Measurements from ENCODE around the gene KIAA1958.

KIAA1958 gene

GRCh38 chr9:112531666-112532282 is 45.1 kb downstream of the KIAA1958 start:
- no peak for DNase-seq

- no peak for DNase-seq
Measured at GRCh38 chr9:112532427-112532826, 45.8 kb downstream of the KIAA1958 start.

DNA sequence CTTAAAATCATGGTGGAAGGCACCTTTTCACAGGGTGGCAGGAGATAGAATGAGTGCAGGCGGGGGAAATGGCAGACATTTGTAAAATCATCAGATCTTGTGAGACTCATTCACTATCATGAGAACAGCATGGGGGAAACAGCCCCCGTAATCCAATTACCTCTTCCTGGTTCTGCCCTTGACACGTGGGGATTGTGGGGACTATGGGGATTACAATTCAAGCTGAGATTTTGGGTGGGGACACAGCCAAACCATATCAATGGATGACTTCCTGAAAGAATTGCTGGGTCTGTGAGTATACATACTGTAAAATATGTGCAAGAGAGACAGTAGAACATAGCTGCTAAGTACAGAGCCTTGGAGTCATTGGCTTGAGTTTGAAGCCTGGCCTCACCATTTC is 47.0 kb downstream of the KIAA1958 start:
- DNase-seq: no peak

DNA sequence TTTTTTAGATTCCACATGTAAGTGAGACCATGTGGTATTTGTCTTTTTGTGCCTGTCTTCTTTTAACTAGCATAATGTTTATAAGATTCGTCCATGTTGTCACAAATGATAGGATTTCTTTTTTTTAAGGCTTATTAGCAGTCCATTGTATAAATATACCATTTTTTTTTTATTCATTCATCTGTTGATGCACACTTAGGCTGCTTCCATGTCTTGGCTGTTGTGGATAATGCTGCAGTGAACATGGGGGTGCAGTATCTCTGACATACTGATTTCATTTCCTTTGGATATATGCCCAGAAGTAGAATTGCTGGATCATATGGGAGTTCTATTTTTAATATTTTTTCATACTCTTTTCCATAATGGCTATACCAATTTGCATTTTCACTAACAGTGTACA is 48.7 kb downstream of the KIAA1958 start:
- no peak for DNase-seq

DNA sequence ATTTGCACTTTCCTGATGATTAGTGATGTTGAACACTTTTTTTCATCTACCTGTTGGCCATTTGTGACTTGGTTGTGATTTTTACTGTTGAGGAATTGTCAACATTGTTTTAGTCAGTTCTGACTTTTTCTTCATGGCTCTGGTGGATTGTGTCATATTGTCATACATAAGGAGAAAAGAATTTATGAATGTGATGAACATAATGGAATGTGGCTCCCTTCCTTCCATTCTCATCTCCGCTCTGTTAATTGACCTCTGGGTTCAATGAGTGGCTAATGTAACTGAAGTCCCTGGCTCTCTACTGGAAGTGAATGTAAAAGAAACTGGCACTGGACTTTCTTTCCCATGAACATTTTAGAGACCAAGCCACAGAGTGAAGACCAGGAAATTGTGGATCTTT is 49.2 kb downstream of the KIAA1958 start:
- no peak for DNase-seq

- DNase-seq: no peak
Measured at GRCh38 chr9:112537561-112537960, 50.9 kb downstream of the KIAA1958 start.

GRCh38 chr9:112540800-112541199 is 54.2 kb downstream of the KIAA1958 start:
- DNase-seq: no peak

- no peak for DNase-seq
Measured at GRCh38 chr9:112541685-112542084, 55.1 kb downstream of the KIAA1958 start.

DNA sequence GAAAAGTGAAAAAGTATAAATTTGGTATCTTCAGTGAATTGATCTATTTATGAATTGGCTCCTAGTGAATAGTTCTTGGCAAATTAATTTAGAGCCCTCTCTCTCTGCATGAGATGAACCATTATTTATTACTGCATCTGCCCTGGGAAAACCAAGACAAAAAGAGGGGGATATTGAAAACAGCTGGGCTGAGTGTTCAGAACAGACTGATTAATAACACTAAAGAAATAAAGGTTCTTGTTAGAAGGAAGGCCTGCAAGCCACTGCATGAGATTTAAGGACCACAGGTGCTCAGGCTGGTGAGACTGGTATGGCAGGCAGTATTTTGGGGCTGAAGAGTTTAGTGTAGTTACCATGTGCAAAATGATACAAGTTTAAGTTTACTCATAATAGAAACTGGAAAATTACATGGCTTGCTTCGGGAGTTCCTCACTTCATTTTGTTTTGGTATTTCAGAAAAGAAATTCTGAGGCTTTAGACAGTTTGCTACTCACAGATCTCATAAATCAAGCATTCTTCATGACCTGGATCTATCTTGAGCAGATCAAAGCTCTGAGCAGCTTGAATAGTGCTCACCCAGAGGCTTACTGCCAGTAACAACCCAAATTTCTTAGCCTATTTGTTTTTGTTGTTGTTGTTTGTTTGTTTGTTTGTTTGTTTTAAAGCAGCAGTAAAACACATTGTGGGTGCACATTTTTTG is 56.1 kb downstream of the KIAA1958 start:
- DNase-seq: no peak

- DNase-seq: no peak
Measured at GRCh38 chr9:112544477-112544876, 57.9 kb downstream of the KIAA1958 start.

DNA sequence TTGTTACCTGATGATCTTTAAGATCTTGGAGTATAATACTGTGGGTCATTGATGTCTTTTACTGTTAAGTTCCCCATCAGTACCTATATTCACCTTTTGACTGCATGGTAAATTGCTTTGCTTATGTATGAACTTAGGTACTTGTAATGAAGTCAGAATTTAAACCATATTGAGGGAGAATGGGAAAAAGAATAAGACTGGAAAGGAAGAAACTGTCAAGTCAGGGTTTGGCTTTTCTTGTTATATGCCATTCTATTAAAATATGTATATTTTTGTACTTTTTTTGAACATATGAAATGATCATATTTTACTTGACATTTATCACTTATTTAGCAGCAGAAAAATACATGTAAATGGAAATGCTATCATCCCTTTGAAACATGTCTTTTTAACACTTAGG is 58.6 kb downstream of the KIAA1958 start:
- DNase-seq: no peak

DNA sequence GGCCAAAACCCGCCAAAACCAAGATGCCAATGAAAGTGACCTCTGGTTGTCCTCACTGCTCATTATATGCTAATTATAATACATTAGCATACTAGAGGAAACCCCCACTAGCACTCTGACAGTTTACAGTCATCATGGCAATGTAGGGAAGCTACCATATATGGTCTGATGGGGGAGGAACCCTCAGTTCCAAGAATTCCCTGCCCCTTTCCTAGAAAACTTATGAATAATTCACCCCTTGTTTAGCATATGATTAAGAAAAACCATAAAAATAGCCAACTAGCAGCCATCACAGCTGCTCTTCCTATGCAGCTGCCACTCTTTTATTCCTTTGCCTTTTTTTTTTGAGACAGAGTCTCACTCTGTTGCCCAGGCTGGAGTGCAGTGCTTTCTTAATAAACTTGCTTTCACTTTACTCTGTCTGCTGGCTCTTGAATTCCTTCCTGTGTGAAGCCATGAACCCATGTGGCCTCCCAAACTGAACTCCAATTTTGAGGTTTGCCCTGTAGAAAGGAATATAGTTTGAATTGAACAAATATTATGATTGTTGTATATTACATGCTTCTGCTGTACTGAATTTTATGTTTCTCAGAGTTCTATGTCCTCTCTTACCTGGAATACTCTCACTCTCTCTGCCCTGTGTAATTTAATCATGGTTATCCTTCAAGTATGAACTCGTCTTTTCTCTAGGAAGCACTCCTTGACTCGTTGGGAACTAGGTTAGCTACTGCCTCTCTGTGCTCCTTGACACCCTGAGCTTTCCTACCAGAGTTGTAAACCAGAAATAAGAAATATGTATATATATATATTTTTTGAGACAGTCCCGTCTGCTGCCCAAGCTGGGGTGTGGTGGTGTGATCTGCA is 59.8 kb downstream of the KIAA1958 start:
- no peak for DNase-seq

DNA sequence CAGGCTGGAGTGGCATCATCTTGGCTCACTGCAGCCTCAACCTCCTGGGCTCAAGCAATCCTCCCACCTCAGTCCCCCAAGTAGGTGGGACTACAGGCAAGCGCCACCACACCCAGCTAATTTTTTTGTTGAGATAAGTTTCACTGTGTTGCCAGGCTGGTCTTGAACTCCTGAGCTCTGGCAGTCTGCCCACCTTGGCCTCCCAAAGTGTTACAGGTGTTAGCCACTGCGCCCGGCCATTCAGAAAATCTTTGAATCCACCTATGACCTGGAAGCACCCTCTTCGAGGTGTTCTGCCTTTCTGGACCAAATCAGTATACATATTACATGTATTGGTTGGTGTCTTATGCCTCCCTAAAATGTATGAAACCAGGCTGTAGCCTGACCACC is 61.4 kb downstream of the KIAA1958 start:
- DNase-seq: no peak

- no peak for DNase-seq
Measured at GRCh38 chr9:112548836-112549595, 62.4 kb downstream of the KIAA1958 start.

DNA sequence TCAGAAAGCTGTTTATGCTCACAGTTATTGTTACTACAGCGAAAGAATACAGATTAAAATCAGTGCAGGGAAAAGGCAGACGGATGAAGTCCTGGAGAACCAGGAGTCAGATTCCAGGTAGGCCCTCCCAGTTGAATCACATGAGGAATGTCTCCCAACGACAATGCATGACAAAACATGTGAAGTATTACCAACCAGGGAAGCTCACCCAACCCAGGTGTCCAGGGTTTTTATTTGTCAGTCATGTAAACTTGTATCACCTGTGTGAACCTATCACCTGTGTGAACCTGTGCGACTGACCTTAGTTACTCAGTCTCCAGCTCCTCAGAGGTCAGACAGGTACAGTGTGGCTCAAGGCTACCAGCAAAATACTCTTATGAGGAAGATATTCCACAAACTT is 63.9 kb downstream of the KIAA1958 start:
- no peak for DNase-seq

GRCh38 chr9:112551641-112552040 is 65.0 kb downstream of the KIAA1958 start:
- no peak for DNase-seq

- DNase-seq: no peak
Measured at GRCh38 chr9:112552229-112553056, 65.8 kb downstream of the KIAA1958 start.

- no peak for DNase-seq
Measured at GRCh38 chr9:112553256-112553826, 66.7 kb downstream of the KIAA1958 start.

DNA sequence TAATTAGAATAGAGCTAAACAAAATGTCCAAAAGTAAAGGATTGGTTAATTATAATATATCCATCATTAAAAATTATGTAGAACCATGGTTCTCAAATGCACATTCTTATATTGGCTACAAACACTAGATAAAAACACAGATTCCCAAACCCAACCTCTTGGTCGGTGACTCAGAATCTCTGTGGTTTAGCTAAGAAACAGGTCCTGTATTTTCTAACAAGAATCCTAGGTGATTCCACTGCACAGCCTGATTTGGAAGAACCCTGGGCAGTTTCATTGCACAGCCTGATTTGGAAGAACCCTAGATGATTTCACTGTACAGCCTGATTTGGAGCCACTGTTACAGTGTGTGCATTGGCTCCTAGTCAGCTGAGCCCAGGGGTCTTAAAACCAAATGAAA is 67.9 kb downstream of the KIAA1958 start:
- no peak for DNase-seq

GRCh38 chr9:112555101-112555643 is 68.5 kb downstream of the KIAA1958 start:
- no peak for DNase-seq

DNA sequence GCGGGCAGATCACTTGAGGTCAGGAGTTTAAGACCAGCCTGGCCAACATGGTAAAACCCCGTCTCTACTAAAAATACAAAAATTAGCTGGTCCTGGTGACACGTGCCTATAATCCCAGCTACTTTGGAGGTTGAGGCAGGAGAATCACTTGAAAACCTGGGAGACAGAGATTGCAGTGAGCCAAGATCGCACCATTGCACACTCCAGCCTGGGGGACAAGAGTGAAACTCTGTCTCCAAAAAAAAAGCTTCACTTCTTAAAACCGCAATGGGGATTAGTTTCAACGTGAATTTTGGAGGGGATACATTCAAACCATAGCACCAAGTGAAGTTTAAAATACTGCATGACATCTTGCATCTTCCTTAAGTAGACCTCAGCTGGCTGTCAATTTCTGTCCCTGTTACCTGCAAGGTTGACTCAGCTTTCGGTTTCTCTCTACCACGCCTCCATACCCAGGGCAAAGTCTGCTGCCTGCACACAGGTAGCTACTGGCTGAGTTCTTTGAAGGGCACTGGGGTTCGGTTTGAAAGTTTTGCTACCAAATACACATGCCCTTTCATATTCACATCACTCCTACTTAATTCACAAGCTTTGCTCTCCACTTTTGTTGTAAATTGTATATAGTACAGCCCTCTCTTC is 69.3 kb downstream of the KIAA1958 start:
- no peak for DNase-seq

All from stimulated activated CD4-positive, alpha-beta T cell treated with anti-CD3 and anti-CD28 coated beads, Interleukin-4, amount 100 ng/mL, for 24 hours (primary cell).